B cell (primary cell): ENCODE measurements around the gene MAP3K5. TPM values are rescaled to one million over a fixed set of nuclear protein-coding genes. Genes with fewer than 3 reads are reported as not detected.
A peak's percentile ranks its signal among the peaks of the same experiment; 100 is the strongest.

Experiments
- ATAC-seq: fragments of 200-7000 bp; cut with Tn5 transposase; one replicate; pipeline ENCODE4 v1.10.0; 2021; ENCODE audit warnings: low read depth, mild to moderate bottlenecking, moderate number of reproducible peaks, moderate library complexity
- CTCF ChIA-PET: fragments of 350-600 bp; sonication (Branson Sonifier 250); formaldehyde crosslinking; loops from one replicate; lab custom pipeline; 2021; ENCODE audit warnings: antibody characterized with exemption, inconsistent platforms; lab: Charles Lee
- POLR2A ChIA-PET: fragments of 350-600 bp; sonication (Branson Sonifier 250); formaldehyde crosslinking; loops from one replicate; lab custom pipeline; 2021; ENCODE audit warnings: antibody characterized with exemption; lab: Charles Lee
- DNase-seq: peaks from one replicate; pipeline ENCODE4 v3.0.0; 2013
- H2AFZ ChIP-seq: 2 replicates; pipeline ENCODE4 v1.6.1; 2012; ENCODE audit warnings: mild to moderate bottlenecking, low read depth, low read length; ENCODE audit not compliant: insufficient read depth, poor library complexity, severe bottlenecking
- H3K27ac ChIP-seq, 2 donors: 1 replicate in 1 of 2; 2 replicates in 1 of 2; pipeline ENCODE4 v1.5.1; 2012 to 2013; ENCODE audit warnings: low read length in 2 of 2, mild to moderate bottlenecking in 2 of 2, moderate library complexity in 1 of 2
- H3K27me3 ChIP-seq, 4 experiments: fragments of 200-600 bp in 1 of 4; sonication (generic) in 1 of 4; replicated peaks in 1 of 4; 1 replicate in 2 of 4; 2 replicates in 2 of 4; pipeline versions ENCODE4 v1.6.1 to v1.7.0; 2013 to 2016; ENCODE audit warnings: low read length in 3 of 4, mild to moderate bottlenecking in 2 of 4, mixed read lengths in 1 of 4, moderate library complexity in 1 of 4; ENCODE audit not compliant: insufficient read depth in 4 of 4, control insufficient read depth in 3 of 4; ENCODE audit errors: control extremely low read depth in 1 of 4
- H3K36me3 ChIP-seq, 2 experiments: replicated peaks in 1 of 2; 1 replicate in 1 of 2; 2 replicates in 1 of 2; pipeline versions ENCODE4 v1.6.1 to v1.7.1; 2013; ENCODE audit warnings: low read length in 1 of 2; ENCODE audit not compliant: insufficient read depth in 2 of 2, control insufficient read depth in 1 of 2; ENCODE audit errors: control extremely low read depth in 1 of 2, extremely low read depth in 1 of 2
- H3K4me1 ChIP-seq, 2 donors: fragments of 200-600 bp in 1 of 2; sonication (generic) in 1 of 2; 1 replicate in 1 of 2; 2 replicates in 1 of 2; pipeline versions ENCODE4 v1.5.1 to v1.6.1; 2013 to 2017; ENCODE audit warnings: low read length in 2 of 2; ENCODE audit not compliant: control insufficient read depth in 2 of 2, insufficient read depth in 2 of 2
- H3K4me2 ChIP-seq: replicated peaks from 2 replicates; pipeline ENCODE3; 2012; ENCODE audit warnings: mild to moderate bottlenecking, low read depth, low read length; ENCODE audit not compliant: poor library complexity, severe bottlenecking
- H3K4me3 ChIP-seq, 5 experiments: fragments of 200-600 bp in 1 of 5; sonication (generic) in 1 of 5; 1 replicate in 3 of 5; 2 replicates in 2 of 5; pipeline versions ENCODE4 v1.5.1 to v1.7.0; 2011 to 2016; ENCODE audit warnings: low read length in 4 of 5, mild to moderate bottlenecking in 4 of 5, low read depth in 2 of 5, control low read depth in 1 of 5, moderate library complexity in 1 of 5; ENCODE audit not compliant: insufficient read depth in 1 of 5; ENCODE audit errors: control extremely low read depth in 1 of 5, extremely low read depth in 1 of 5
- H3K79me2 ChIP-seq: fragments of 200-600 bp; sonication (generic); one replicate; pipeline ENCODE4 v1.6.0; 2016; ENCODE audit warnings: low read length; ENCODE audit not compliant: control insufficient read depth, insufficient read depth
- H3K9ac ChIP-seq: fragments of 200-600 bp; sonication (generic); 2 replicates; pipeline ENCODE4 v1.6.1; 2017; ENCODE audit warnings: mild to moderate bottlenecking, low read length, moderate library complexity
- H3K9me3 ChIP-seq, 3 donors: one replicate each; pipeline versions ENCODE4 v1.6.1 to v1.7.1; 2013; ENCODE audit warnings: low read length in 2 of 3; ENCODE audit not compliant: control insufficient read depth in 2 of 3, insufficient read depth in 1 of 3; ENCODE audit errors: control extremely low read depth in 1 of 3
- H4K20me1 ChIP-seq: 2 replicates; pipeline ENCODE4 v1.6.0; 2012; ENCODE audit warnings: mild to moderate bottlenecking, low read length; ENCODE audit not compliant: insufficient read depth, control insufficient read depth, poor library complexity, severe bottlenecking
- H3K27ac Mint-ChIP-seq: one replicate; pipeline ENCODE4 v1.8.0; 2021; ENCODE audit warnings: mixed read lengths
- H3K27me3 Mint-ChIP-seq: one replicate; pipeline ENCODE4 v1.8.0; 2021; ENCODE audit warnings: mixed read lengths
- H3K4me1 Mint-ChIP-seq: one replicate; pipeline ENCODE4 v1.8.0; 2021; ENCODE audit warnings: mixed read lengths
- H3K4me3 Mint-ChIP-seq: one replicate; pipeline ENCODE4 v1.8.0; 2021; ENCODE audit warnings: mixed read lengths
- H3K9me3 Mint-ChIP-seq: one replicate; pipeline ENCODE4 v1.8.0; 2022; ENCODE audit warnings: mixed read lengths; ENCODE audit not compliant: insufficient read depth
- EZH2 ChIP-seq: IDR thresholded peaks from 2 replicates; pipeline ENCODE4 v1.6.1; 2012; ENCODE audit warnings: borderline replicate concordance, low read depth, mild to moderate bottlenecking, moderate library complexity, low read length; ENCODE audit not compliant: insufficient read depth, poor library complexity, severe bottlenecking
- WGBS: methylation state at CpG from one replicate; pipeline ENCODE4 v1.1.5; 2013; ENCODE audit warnings: missing lambda C conversion rate; ENCODE audit not compliant: insufficient coverage; 5-methylcytosine and 5-hydroxymethylcytosine counted together
- intact Hi-C: fragments of 100-400 bp; cut with micrococcal nuclease; formaldehyde crosslinking; loops from one replicate; pipeline ENCODE4 v1.10.0; 2022
- polyA plus RNA-seq: library from polyadenylated mRNA; depleted of rRNA; stranded (reverse); fragments of >200 nt; gene quantifications from 2 replicates; pipeline ENCODE4 v1.2.3, GENCODE V29; 2012
- total RNA-seq, 2 donors: library from RNA; stranded (reverse); fragments of 120-200 nt in 1 of 2; gene quantifications; 1 replicate in 1 of 2; 2 replicates in 1 of 2; pipeline versions ENCODE4 v1.2.3 to v1.2.4, GENCODE V29; 2013 to 2022
- TF ChIP-seq, protein P1 (sequence below): fragments of 200-600 bp; IDR thresholded peaks from one replicate; pipeline ENCODE4 v1.8.0; 2022; ENCODE audit warnings: antibody characterized with exemption, mild to moderate bottlenecking

MAP3K5 gene
- total and polyA plus RNA-seq, 2 donors (not counting 1 experiment from before 2014, with no cell fraction given) = 5.7 to 34.1 TPM

DNA sequence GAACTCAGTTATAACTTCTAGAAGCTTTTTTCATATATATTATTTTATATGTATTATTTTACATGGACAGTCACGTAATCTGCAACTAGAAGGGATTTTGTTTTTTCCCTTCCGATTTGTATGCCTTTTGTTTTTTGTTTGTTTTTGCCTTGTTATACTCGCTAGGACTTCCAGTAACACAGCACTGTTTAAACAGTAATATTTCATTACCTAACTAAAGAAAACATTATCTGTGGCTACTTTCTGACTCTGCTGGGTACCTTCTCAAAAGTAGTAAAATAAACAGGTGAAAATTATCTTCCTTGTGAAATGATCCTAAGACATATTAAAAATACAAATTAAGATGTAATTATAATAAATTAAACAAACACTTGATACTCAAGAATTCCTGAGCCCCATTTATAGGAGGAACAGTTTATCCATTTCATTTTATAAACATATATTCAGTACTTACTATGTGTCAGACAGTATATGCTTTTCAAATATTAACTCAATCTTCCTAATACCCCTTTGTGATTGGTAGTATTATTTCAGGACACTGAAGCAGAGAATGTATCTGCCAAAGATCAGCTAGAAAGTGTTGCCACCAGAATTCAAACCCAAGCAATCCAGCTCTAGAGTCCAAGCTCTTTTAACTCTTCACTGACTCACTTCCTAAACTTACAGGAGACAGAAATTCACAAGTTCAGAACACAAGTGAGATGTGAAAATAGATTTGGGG is 65.3 kb downstream of the MAP3K5 start:
- Histone ChIP-seq H3K4me3 (no peak overlapping the region), H4K20me1 (peaks cover 31% of the 10 kb centered on the region), H2AFZ (no peak overlapping the region), H3K4me1 (peaks cover 9 to 10% of the 10 kb centered on the region in 2 donors), H3K36me3 (no peaks in the 10 kb centered on the region), H3K4me2 (no peak overlapping the region), H3K27ac (no peak overlapping the region), H3K79me2 (peaks cover 92% of the 10 kb centered on the region), H3K9me3 (no peaks in the 10 kb centered on the region), H3K9ac (no peak overlapping the region), H3K27me3 (no peaks in the 10 kb centered on the region)
- ChIA-PET POLR2A (no interaction called here), CTCF (interaction anchor here (1.1 to 1.4 kb wide), 2 partner anchors 11 to 82 kb away, joined by 3 to 4 read pairs; no protein-coding TSS in a partner anchor)
- no peaks in the 10 kb centered on the region for H3K27me3 Mint-ChIP-seq
- H3K9me3 Mint-ChIP-seq = no peaks in the 10 kb centered on the region
- intact Hi-C loops = no loop called here
- H3K4me3 Mint-ChIP-seq = no peak overlapping the region
- H3K27ac Mint-ChIP-seq = no peak overlapping the region
- WGBS = no CpG with 5 or more reads among the region's 3 CpGs
- ATAC-seq (no peak), DNase-seq (no peak)
- peaks cover 50% of the 10 kb centered on the region for H3K4me1 Mint-ChIP-seq
- TF ChIP-seq, protein P1, sequence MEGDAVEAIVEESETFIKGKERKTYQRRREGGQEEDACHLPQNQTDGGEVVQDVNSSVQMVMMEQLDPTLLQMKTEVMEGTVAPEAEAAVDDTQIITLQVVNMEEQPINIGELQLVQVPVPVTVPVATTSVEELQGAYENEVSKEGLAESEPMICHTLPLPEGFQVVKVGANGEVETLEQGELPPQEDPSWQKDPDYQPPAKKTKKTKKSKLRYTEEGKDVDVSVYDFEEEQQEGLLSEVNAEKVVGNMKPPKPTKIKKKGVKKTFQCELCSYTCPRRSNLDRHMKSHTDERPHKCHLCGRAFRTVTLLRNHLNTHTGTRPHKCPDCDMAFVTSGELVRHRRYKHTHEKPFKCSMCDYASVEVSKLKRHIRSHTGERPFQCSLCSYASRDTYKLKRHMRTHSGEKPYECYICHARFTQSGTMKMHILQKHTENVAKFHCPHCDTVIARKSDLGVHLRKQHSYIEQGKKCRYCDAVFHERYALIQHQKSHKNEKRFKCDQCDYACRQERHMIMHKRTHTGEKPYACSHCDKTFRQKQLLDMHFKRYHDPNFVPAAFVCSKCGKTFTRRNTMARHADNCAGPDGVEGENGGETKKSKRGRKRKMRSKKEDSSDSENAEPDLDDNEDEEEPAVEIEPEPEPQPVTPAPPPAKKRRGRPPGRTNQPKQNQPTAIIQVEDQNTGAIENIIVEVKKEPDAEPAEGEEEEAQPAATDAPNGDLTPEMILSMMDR = no peak
- no peak for TF ChIP-seq EZH2

DNA sequence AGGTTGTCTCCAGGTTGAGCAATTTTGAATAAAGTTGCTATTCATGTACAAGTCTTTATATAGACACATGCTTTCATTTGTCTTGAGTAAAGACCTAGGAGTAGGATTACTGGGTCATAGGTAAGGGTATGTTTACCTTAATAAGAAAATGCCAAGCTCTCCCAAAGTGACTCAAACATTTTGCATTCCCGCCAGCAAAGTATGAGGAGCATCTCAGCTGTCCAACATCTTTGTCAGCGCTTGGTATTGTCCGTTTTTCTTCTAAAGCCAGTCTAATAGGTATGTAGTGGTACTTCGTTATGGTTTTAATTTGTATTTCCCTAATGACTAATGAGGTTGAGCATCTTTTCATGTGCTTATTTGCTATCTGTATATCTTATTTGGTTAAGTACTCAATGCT is 67.2 kb downstream of the MAP3K5 start:
- intact Hi-C loops = loop anchor here (2.0 kb wide), 1 partner anchor 68 kb away; the partner anchor contains the start of gene MAP3K5
- WGBS = 100% methylated on average over 2 of the region's 4 CpGs
- H2AFZ ChIP-seq = no peak overlapping the region
- no peak overlapping the region for H3K27ac ChIP-seq
- peaks cover 16 to 18% of the 10 kb centered on the region in 2 donors for H3K4me1 ChIP-seq
- Mint-ChIP-seq H3K27me3 (no peaks in the 10 kb centered on the region), H3K4me3 (no peak overlapping the region), H3K9me3 (peaks cover 1% of the 10 kb centered on the region), H3K27ac (peak overlapping the region; percentile 34), H3K4me1 (peaks cover 42% of the 10 kb centered on the region)
- H3K27me3 ChIP-seq = no peaks in the 10 kb centered on the region
- H3K9me3 ChIP-seq = peaks cover 0 to 3% (median 0%) of the 10 kb centered on the region in 3 donors
- H4K20me1 ChIP-seq = peaks cover 16% of the 10 kb centered on the region
- DNase-seq (no peak), ATAC-seq (no peak)
- no peak overlapping the region for H3K4me2 ChIP-seq
- no peaks in the 10 kb centered on the region for H3K36me3 ChIP-seq
- H3K4me3 ChIP-seq = no peak overlapping the region
- TF ChIP-seq EZH2 = no peak
- TF ChIP-seq, protein P1 = no peak
- H3K79me2 ChIP-seq = peaks cover 80% of the 10 kb centered on the region
- no peak overlapping the region for H3K9ac ChIP-seq
- ChIA-PET POLR2A (no interaction called here), CTCF (interaction anchor here (2.1 kb wide), 1 partner anchor 67 kb away, joined by 31 read pairs; the partner anchor contains the start of gene MAP3K5)
